GM12892 (cell line): ENCODE measurements around the gene TMEM184B.

ENCODE experiments used
- POLR2A ChIP-seq: IDR thresholded peaks from 2 replicates; pipeline ENCODE4 v1.6.1; 2011; ENCODE audit warnings: low read depth, low read length, control low read depth
- POLR2AphosphoS5 ChIP-seq: IDR thresholded peaks from 2 replicates; pipeline ENCODE4 v1.6.1; 2011; ENCODE audit warnings: low read depth, low read length, control low read depth

GRCh38 chr22:38176170-38176741, 96.6 kb downstream of the TMEM184B start:
- TF ChIP-seq POLR2A (no peak), POLR2AphosphoS5 (peak; percentile 49; the same call in 1 of the 2 replicates)
